Suprapubic skin (tissue), 4 donors: ENCODE measurements around the gene TRIP13. TPM values are rescaled to one million over a fixed set of nuclear protein-coding genes. Genes with fewer than 3 reads are reported as not detected.

Experiments used
- DNase-seq, 2 donors: peaks; one replicate each; pipeline ENCODE4 v3.0.0-alpha.2; 2019; ENCODE audit warnings: low spot score in 2 of 2
- H3K27ac ChIP-seq: fragments of 200-600 bp; sonication (generic); one replicate; pipeline ENCODE4 v1.5.1; 2019
- H3K27me3 ChIP-seq: fragments of 200-600 bp; sonication (generic); one replicate; pipeline ENCODE4 v1.5.1; 2019
- H3K36me3 ChIP-seq: fragments of 200-600 bp; sonication (generic); one replicate; pipeline ENCODE4 v1.5.1; 2019
- H3K4me1 ChIP-seq: fragments of 200-600 bp; sonication (generic); one replicate; pipeline ENCODE4 v1.5.1; 2019
- H3K4me3 ChIP-seq: fragments of 200-600 bp; sonication (generic); one replicate; pipeline ENCODE4 v1.5.1; 2019; ENCODE audit warnings: mild to moderate bottlenecking
- H3K9me3 ChIP-seq: fragments of 200-600 bp; sonication (generic); one replicate; pipeline ENCODE4 v1.5.1; 2019
- EP300 ChIP-seq: sonication (generic); formaldehyde crosslinking; IDR thresholded peaks from one replicate; pipeline ENCODE4 v1.6.1; 2017; ENCODE audit warnings: antibody characterized with exemption
- POLR2A ChIP-seq, 2 donors: fragments of 450-650 bp; IDR thresholded peaks; one replicate each; pipeline ENCODE4 v1.6.1; 2017; ENCODE audit warnings: antibody characterized with exemption in 2 of 2, mild to moderate bottlenecking in 2 of 2, moderate library complexity in 2 of 2
- POLR2AphosphoS5 ChIP-seq, 3 donors: sonication (generic); formaldehyde crosslinking; IDR thresholded peaks; one replicate each; pipeline ENCODE4 v1.6.1; 2017; ENCODE audit warnings: antibody characterized with exemption in 3 of 3
- WGBS: methylation state at CpG from one replicate; pipeline ENCODE4 v1.1.5; 2018; 5-methylcytosine and 5-hydroxymethylcytosine counted together
- total RNA-seq, 4 donors: library from RNA; depleted of rRNA; stranded (reverse); fragments of >200 nt; gene quantifications; one replicate each; pipeline ENCODE4 v1.1.0, GENCODE V29; 2016
- TF ChIP-seq, protein P1 (sequence below), 2 donors: fragments of 200-600 bp in 1 of 2; fragments of 450-650 bp in 1 of 2; sonication (generic) in 1 of 2; IDR thresholded peaks; one replicate each; pipeline ENCODE4 v1.5.1; 2016 to 2019; ENCODE audit warnings: antibody characterized with exemption in 2 of 2, mild to moderate bottlenecking in 1 of 2, moderate library complexity in 1 of 2

The TRIP13 gene
- total RNA-seq, 4 donors from 2014 or later: 1.1 to 3.7 (median 1.6) TPM

- WGBS: 93% methylated on average over 26 of the region's 26 CpGs
- Histone ChIP-seq H3K27me3 (no peaks in the 10 kb centered on the region), H3K4me1 (peaks cover 10% of the 10 kb centered on the region), H3K36me3 (peaks cover 86% of the 10 kb centered on the region), H3K9me3 (no peaks in the 10 kb centered on the region), H3K27ac (no peak overlapping the region), H3K4me3 (no peak overlapping the region)
- no peak for TF ChIP-seq EP300
- TF ChIP-seq POLR2AphosphoS5 (IDR thresholded peaks at IDR 0.05): no peak
- no peak for TF ChIP-seq POLR2A (IDR thresholded peaks at IDR 0.05)
- TF ChIP-seq, protein P1, sequence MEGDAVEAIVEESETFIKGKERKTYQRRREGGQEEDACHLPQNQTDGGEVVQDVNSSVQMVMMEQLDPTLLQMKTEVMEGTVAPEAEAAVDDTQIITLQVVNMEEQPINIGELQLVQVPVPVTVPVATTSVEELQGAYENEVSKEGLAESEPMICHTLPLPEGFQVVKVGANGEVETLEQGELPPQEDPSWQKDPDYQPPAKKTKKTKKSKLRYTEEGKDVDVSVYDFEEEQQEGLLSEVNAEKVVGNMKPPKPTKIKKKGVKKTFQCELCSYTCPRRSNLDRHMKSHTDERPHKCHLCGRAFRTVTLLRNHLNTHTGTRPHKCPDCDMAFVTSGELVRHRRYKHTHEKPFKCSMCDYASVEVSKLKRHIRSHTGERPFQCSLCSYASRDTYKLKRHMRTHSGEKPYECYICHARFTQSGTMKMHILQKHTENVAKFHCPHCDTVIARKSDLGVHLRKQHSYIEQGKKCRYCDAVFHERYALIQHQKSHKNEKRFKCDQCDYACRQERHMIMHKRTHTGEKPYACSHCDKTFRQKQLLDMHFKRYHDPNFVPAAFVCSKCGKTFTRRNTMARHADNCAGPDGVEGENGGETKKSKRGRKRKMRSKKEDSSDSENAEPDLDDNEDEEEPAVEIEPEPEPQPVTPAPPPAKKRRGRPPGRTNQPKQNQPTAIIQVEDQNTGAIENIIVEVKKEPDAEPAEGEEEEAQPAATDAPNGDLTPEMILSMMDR (IDR thresholded peaks at IDR 0.05): no peak
- peak in 1 of 2 donors; percentile 55 for DNase-seq
Observed at GRCh38 chr5:886716-887325, 5.9 kb upstream of the TRIP13 start.

DNA sequence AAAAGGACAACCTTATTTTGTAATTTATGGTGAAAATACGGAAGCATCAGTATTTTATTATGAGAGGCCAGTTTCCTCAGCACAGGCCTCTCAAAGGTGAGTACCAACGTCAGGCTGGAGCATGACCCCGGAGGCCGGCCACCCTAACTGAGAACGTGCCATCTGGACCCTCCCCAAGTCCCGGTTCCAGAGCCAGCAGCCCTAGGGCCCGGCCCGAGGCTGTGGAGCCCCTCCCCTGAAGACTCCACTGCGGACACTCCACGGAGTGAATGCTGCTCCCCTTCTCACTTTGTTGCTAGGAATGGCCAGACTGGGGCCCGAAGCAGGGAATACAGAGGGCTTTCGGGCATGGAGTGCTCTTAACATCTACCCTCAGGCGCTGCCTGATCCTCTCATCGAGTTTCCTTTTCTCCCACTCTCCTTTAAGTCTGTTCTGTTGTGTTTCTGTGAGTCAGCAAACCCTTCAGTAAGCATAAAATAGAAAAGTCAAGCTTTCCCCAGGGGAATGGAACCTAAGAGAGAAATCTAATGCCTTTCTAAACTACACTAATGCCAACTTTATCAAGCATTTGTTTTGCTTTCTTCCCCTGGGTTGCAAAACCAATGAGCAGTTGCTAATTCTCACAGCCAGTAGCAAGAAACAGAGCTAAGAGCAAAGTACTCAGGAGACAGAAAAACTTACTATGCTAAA is 4.6 kb upstream of the TRIP13 start:
- Histone ChIP-seq H3K4me1 (peaks cover 15% of the 10 kb centered on the region), H3K27ac (no peak overlapping the region), H3K27me3 (no peaks in the 10 kb centered on the region), H3K36me3 (peaks cover 76% of the 10 kb centered on the region), H3K9me3 (no peaks in the 10 kb centered on the region), H3K4me3 (no peak overlapping the region)
- TF ChIP-seq EP300: no peak
- no peak for TF ChIP-seq POLR2A (IDR thresholded peaks at IDR 0.05)
- TF ChIP-seq, protein P1 (IDR thresholded peaks at IDR 0.05): no peak
- TF ChIP-seq POLR2AphosphoS5 (IDR thresholded peaks at IDR 0.05): no peak
- DNase-seq: peak in 1 of 2 donors; percentile 40
- 80% methylated on average over 13 of the region's 14 CpGs for WGBS

GRCh38 chr5:888638-889035 is 4.0 kb upstream of the TRIP13 start:
- Histone ChIP-seq H3K4me3 (no peak overlapping the region), H3K9me3 (no peaks in the 10 kb centered on the region), H3K4me1 (peaks cover 19% of the 10 kb centered on the region), H3K27ac (no peak overlapping the region), H3K27me3 (no peaks in the 10 kb centered on the region), H3K36me3 (peaks cover 70% of the 10 kb centered on the region)
- DNase-seq: no peak
- 93% methylated on average over 11 of the region's 11 CpGs for WGBS
- TF ChIP-seq POLR2AphosphoS5 (IDR thresholded peaks at IDR 0.05): no peak
- TF ChIP-seq EP300: no peak
- no peak for TF ChIP-seq POLR2A (IDR thresholded peaks at IDR 0.05)
- TF ChIP-seq, protein P1 (IDR thresholded peaks at IDR 0.05): no peak

- H3K36me3 ChIP-seq: peaks cover 65% of the 10 kb centered on the region
Observed at GRCh38 chr5:889075-889710, 3.5 kb upstream of the TRIP13 start.

More at GRCh38 chr5:889075-889710, 3.5 kb upstream of the TRIP13 start:
- H3K27me3 ChIP-seq: no peaks in the 10 kb centered on the region
- 95% methylated on average over 15 of the region's 15 CpGs for WGBS
- H3K27ac ChIP-seq: no peak overlapping the region
- H3K4me3 ChIP-seq: no peak overlapping the region
- H3K4me1 ChIP-seq: peaks cover 19% of the 10 kb centered on the region
- no peak for TF ChIP-seq POLR2A (IDR thresholded peaks at IDR 0.05)
- no peak for TF ChIP-seq POLR2AphosphoS5 (IDR thresholded peaks at IDR 0.05)
- TF ChIP-seq EP300: no peak
- TF ChIP-seq, protein P1 (IDR thresholded peaks at IDR 0.05): no peak
- H3K9me3 ChIP-seq: no peaks in the 10 kb centered on the region
- peak in 1 of 2 donors; percentile 25 for DNase-seq
